Vagina (tissue), 2 donors: ENCODE measurements around the gene HYAL1.

Experiments
- CTCF ChIP-seq, 3 experiments: fragments of 450-650 bp in 2 of 3; fragments of 200-600 bp in 1 of 3; sonication (generic) in 1 of 3; IDR thresholded peaks; one replicate each; pipeline ENCODE4 v1.5.1; 2017 to 2019; ENCODE audit warnings: antibody characterized with exemption in 3 of 3, mild to moderate bottlenecking in 2 of 3, moderate library complexity in 2 of 3
- POLR2A ChIP-seq, 2 donors: fragments of 450-650 bp; IDR thresholded peaks; one replicate each; pipeline ENCODE4 v1.6.1; 2017; ENCODE audit warnings: antibody characterized with exemption in 2 of 2, mild to moderate bottlenecking in 2 of 2, moderate library complexity in 2 of 2
- POLR2AphosphoS5 ChIP-seq, 2 donors: sonication (generic); formaldehyde crosslinking; IDR thresholded peaks; one replicate each; pipeline ENCODE4 v1.9.0; 2017; ENCODE audit warnings: antibody characterized with exemption in 2 of 2, mild to moderate bottlenecking in 2 of 2, low read depth in 1 of 2; ENCODE audit not compliant: insufficient read depth in 1 of 2

GRCh38 chr3:50267280-50267913, 36.0 kb downstream of the HYAL1 start:
- no peak for TF ChIP-seq POLR2A (IDR thresholded peaks at IDR 0.05)
- no peak for TF ChIP-seq CTCF (IDR thresholded peaks at IDR 0.05)
- TF ChIP-seq POLR2AphosphoS5 (IDR thresholded peaks at IDR 0.05; ENCODE audit: insufficient read depth in 1 of 2, low read depth in 1 of 2) = peak; percentile 45 to 83
